CD4-positive, alpha-beta T cell treated with Interferon alpha-2 for 1 hour (primary cell): ENCODE results near the gene NCKAP5.
"Not testable (repeated sequence)": the region's sequence is repeated elsewhere in the genome, so short reads cannot be mapped to it uniquely, and the experiment has no call there.

ENCODE experiments used
- DNase-seq, 2 donors: peaks; one replicate each; pipeline ENCODE4 v3.0.0-alpha.2; 2020 to 2022

NCKAP5 gene

GRCh38 chr2:132844585-132844984 lies 723.7 kb downstream of the NCKAP5 start:
- DNase-seq: no peak

GRCh38 chr2:132837769-132838168 lies 730.5 kb downstream of the NCKAP5 start:
- DNase-seq: no peak

GRCh38 chr2:132830321-132830827 lies 737.9 kb downstream of the NCKAP5 start:
- DNase-seq: no peak

- no peak for DNase-seq
These were observed 742.7 kb downstream of the NCKAP5 start for GRCh38 chr2:132825601-132826000.

- DNase-seq: no peak
These were observed 743.5 kb downstream of the NCKAP5 start for GRCh38 chr2:132824716-132825115.

GRCh38 chr2:132816234-132816633 lies 752.0 kb downstream of the NCKAP5 start:
- no peak for DNase-seq

GRCh38 chr2:132815516-132815915 lies 752.7 kb downstream of the NCKAP5 start:
- no peak for DNase-seq

- DNase-seq: no peak
These were observed 753.6 kb downstream of the NCKAP5 start for GRCh38 chr2:132814651-132815050.

- no peak for DNase-seq
These were observed 754.8 kb downstream of the NCKAP5 start for GRCh38 chr2:132813422-132813821.

GRCh38 chr2:132811148-132811915 lies 756.9 kb downstream of the NCKAP5 start:
- DNase-seq: no peak

- not testable (repeated sequence) for DNase-seq
These were observed 758.3 kb downstream of the NCKAP5 start for GRCh38 chr2:132809962-132810361.

GRCh38 chr2:132804051-132804450 lies 764.2 kb downstream of the NCKAP5 start:
- no peak for DNase-seq

- DNase-seq: no peak
These were observed 769.9 kb downstream of the NCKAP5 start for GRCh38 chr2:132798341-132798740.

GRCh38 chr2:132797556-132797955 lies 770.7 kb downstream of the NCKAP5 start:
- no peak for DNase-seq

GRCh38 chr2:132797071-132797470 lies 771.2 kb downstream of the NCKAP5 start:
- DNase-seq: no peak

- no peak for DNase-seq
These were observed 773.0 kb downstream of the NCKAP5 start for GRCh38 chr2:132795220-132795619.

- DNase-seq: no peak
These were observed 774.7 kb downstream of the NCKAP5 start for GRCh38 chr2:132793532-132793931.

GRCh38 chr2:132790207-132790785 lies 778.0 kb downstream of the NCKAP5 start:
- DNase-seq: no peak

GRCh38 chr2:132789066-132789465 lies 779.2 kb downstream of the NCKAP5 start:
- DNase-seq: no peak

- no peak for DNase-seq
These were observed 779.9 kb downstream of the NCKAP5 start for GRCh38 chr2:132788310-132788838.

GRCh38 chr2:132783883-132784282 lies 784.4 kb downstream of the NCKAP5 start:
- DNase-seq: no peak

GRCh38 chr2:132782176-132782783 lies 786.0 kb downstream of the NCKAP5 start:
- no peak for DNase-seq

GRCh38 chr2:132780651-132781050 lies 787.6 kb downstream of the NCKAP5 start:
- DNase-seq: no peak
